ENCODE results near the gene PRKCH. TPM values are rescaled to one million over a fixed set of nuclear protein-coding genes. Genes with fewer than 3 reads are reported as not detected.

PRKCH gene
- total RNA-seq, 1 experiment from 2014 or later = 5.2 TPM

- peaks cover 12% of the 10 kb centered on the region; the same call in 1 of the 2 replicates for H3K4me1 ChIP-seq (ENCODE audit: insufficient read depth, low read length)
- H4K8ac ChIP-seq (replicated peaks; ENCODE audit: insufficient read length, low read depth, low read length) = no peak overlapping the region
- no peaks in the 10 kb centered on the region for H3K27me3 ChIP-seq (ENCODE audit: insufficient read depth, low read length)
- H3K9ac ChIP-seq (ENCODE audit: extremely low read depth, insufficient read length, low read length) = no peak overlapping the region
- no peaks in the 10 kb centered on the region for H3K79me1 ChIP-seq (ENCODE audit: insufficient read depth, low read depth, low read length, poor library complexity, severe bottlenecking)
- H3K56ac ChIP-seq (ENCODE audit: insufficient read length, low read depth, low read length) = no peak overlapping the region
- DNase-seq = peak; percentile 49
- no peak overlapping the region for H3T11ph ChIP-seq (ENCODE audit: low read length)
- peak overlapping the region; percentile 38; the same call in 1 of the 2 replicates for H3K14ac ChIP-seq (ENCODE audit: insufficient read depth, low read length)
- H3K79me2 ChIP-seq (ENCODE audit: insufficient read depth, low read length) = no peaks in the 10 kb centered on the region
- no peak overlapping the region for H2BK12ac ChIP-seq (ENCODE audit: insufficient read length, low read depth, low read length)
- no peak overlapping the region for H2BK120ac ChIP-seq (ENCODE audit: low read depth, low read length, poor library complexity, severe bottlenecking)
- no peak overlapping the region for H2BK15ac ChIP-seq (ENCODE audit: low read depth, low read length)
- no peak overlapping the region for H2BK5ac ChIP-seq (ENCODE audit: insufficient read length, low read length)
- peak overlapping the region; percentile 51 for H3K18ac ChIP-seq (ENCODE audit: insufficient read length, low read depth, low read length)
- Mint-ChIP-seq H3K4me3 (peak overlapping the region; percentile 14 to 41), H3K9me3 (peaks cover 0 to 9% of the 10 kb centered on the region in 2 experiments; a peak in 3 of 5 replicates), H3K27ac (peak overlapping the region; percentile 53 to 97 (median 95)), H3K4me1 (peaks cover 54 to 56% of the 10 kb centered on the region in 2 experiments), H3K36me3 (ENCODE audit: insufficient read depth in 1 of 3, low read depth in 3 of 3) (peaks cover 0 to 9% (median 0%) of the 10 kb centered on the region in 3 experiments; a peak in 2 of 7 replicates), H3K27me3 (ENCODE audit: low read depth) (no peaks in the 10 kb centered on the region; the same call in 1 of the 2 replicates)
- H4K91ac ChIP-seq (ENCODE audit: insufficient read length, low read depth, low read length) = no peak overlapping the region
- no peaks in the 10 kb centered on the region for H4K20me1 ChIP-seq (ENCODE audit: control insufficient read depth, insufficient read depth, insufficient read length)
- H4K5ac ChIP-seq (ENCODE audit: insufficient read length, low read depth, low read length) = no peak overlapping the region
- TF ChIP-seq CTCF (conservative IDR thresholded peaks at IDR 0.05) = no peak
- no peak overlapping the region for H2AK5ac ChIP-seq (ENCODE audit: insufficient read length, low read length)
- no peak overlapping the region for H3K4ac ChIP-seq (ENCODE audit: low read depth, low read length)
- H3K23me2 ChIP-seq (ENCODE audit: insufficient read length, low read depth, low read length, poor library complexity, severe bottlenecking) = peaks cover 2% of the 10 kb centered on the region
- no peaks in the 10 kb centered on the region for H3K9me3 ChIP-seq (ENCODE audit: control insufficient read depth, low read depth, low read length)
- H2AFZ ChIP-seq (ENCODE audit: low read length) = peak overlapping the region; percentile 3
- peak overlapping the region; percentile 13 for H3K27ac ChIP-seq (ENCODE audit: insufficient read length, low read depth, low read length)
- H3K23ac ChIP-seq (ENCODE audit: insufficient read length, low read depth, low read length) = no peak overlapping the region
- H2BK20ac ChIP-seq (ENCODE audit: low read depth, low read length, poor library complexity, severe bottlenecking) = no peak overlapping the region
- no CpG with 5 or more reads among the region's 17 CpGs for WGBS (ENCODE audit: extremely low coverage, insufficient read length, low lambda C conversion rate)
- H3K4me2 ChIP-seq (ENCODE audit: insufficient read depth, insufficient read length, low read length) = peak overlapping the region; percentile 22
Measured at GRCh38 chr14:61466249-61466904, 145.0 kb downstream of the PRKCH start.
